GM12892 (cell line): Measurements from ENCODE around the gene CORO2B.

Source experiments
- DNase-seq: peaks from one replicate; pipeline ENCODE4 v3.0.0; 2011; ENCODE audit not compliant: insufficient read length
- FAIRE-seq: peaks from 2 replicates; lab custom pipeline; 2011; peaks lifted over from hg19 to GRCh38; lab: Jason Lieb, UNC
- POLR2A ChIP-seq: IDR thresholded peaks from 2 replicates; pipeline ENCODE4 v1.6.1; 2011; ENCODE audit warnings: low read depth, low read length, control low read depth
- POLR2AphosphoS5 ChIP-seq: IDR thresholded peaks from 2 replicates; pipeline ENCODE4 v1.6.1; 2011; ENCODE audit warnings: low read depth, low read length, control low read depth
- TAF1 ChIP-seq: IDR thresholded peaks from 2 replicates; pipeline ENCODE4 v1.6.1; 2011; ENCODE audit warnings: low read depth, mild to moderate bottlenecking, control low read depth, low read length, borderline replicate concordance

CORO2B gene

DNA sequence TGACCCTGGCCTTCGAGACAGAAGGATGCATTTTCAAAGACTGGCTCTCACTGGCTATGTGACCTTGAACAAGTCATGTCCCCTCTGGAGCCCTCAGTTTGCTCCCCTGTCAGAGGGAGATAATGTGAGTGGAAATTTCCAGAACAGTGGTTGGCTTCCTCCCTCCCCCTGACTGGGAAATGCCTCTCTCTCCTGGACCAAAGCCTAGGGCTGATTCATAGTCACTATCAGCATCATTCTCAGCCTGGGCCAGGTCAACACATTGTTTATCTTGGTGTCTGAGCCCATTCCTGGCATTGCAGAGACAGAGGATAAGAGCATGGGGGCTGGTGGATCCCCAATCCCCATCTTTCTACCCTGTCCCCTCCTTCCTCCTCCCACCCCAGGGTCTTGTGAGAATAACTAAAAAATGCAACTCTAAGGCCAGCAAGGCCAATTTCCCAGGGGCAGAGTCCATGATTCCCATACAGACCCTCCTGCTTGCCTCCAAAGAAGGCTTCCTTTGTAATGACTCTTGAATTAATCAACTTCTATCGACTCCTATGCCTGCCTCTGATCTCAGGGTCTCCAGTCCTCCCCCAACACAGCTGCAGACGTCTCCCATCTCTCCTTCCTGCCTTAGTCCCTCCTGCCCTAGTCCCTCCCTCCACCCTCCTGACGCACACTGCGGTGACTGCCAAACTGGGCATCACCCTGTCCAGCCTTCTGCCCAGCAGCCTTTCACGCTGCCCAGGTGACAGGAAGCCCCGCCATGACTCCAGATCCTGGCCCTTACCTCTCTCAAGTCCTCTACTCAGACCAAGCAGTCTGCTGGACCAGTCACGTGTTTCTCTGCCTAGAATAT lies 35.4 kb upstream of the CORO2B start:
- FAIRE-seq (no peak), DNase-seq (no peak)

DNA sequence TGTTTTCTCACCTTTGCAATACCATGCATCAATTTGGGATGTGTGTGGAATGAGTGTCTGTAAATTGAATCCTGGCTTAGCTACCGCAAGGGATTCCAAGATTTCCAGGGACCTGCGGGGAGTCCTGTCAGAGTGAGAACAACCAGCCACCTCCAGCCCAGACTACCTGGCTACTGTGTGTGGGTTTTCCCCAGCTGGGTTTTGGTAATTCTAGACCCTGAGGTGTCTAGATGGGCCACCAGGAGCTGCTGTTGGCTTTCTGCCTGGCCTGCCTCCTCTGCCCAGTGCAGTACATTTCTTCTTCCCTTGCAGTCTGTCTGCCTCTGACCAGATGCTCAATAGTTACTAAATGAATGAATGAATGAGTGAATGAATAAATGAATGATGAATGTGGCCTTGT lies 32.5 kb upstream of the CORO2B start:
- TF ChIP-seq POLR2AphosphoS5 (no peak), POLR2A (no peak), TAF1 (no peak)
- no peak for DNase-seq
- FAIRE-seq: no peak

More for the DNA sequence above, 35.4 kb upstream of the CORO2B start:
- TF ChIP-seq POLR2AphosphoS5 (no peak), TAF1 (no peak), POLR2A (no peak)

DNA sequence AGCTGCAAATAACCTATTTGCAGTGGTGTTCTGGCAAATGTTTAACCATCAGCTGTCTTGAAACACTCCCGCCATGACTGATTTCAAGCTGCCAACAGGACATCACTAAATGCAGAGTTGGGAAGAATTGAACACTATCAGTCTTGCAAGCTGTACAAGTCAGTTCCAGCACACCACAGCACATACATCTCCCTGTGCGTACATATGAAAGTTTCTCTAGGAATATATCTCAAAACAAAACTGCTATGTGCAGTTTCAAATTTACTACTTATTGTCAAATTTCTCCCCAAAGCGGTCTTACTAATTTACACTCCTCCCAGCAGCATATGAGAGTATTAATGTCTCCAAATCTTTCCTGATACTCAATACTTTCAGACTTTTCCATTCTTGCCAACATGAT lies 30.4 kb upstream of the CORO2B start:
- DNase-seq (no peak), FAIRE-seq (peak; percentile 70)
- no peak for TF ChIP-seq TAF1
- TF ChIP-seq POLR2A: no peak
- no peak for TF ChIP-seq POLR2AphosphoS5

DNA sequence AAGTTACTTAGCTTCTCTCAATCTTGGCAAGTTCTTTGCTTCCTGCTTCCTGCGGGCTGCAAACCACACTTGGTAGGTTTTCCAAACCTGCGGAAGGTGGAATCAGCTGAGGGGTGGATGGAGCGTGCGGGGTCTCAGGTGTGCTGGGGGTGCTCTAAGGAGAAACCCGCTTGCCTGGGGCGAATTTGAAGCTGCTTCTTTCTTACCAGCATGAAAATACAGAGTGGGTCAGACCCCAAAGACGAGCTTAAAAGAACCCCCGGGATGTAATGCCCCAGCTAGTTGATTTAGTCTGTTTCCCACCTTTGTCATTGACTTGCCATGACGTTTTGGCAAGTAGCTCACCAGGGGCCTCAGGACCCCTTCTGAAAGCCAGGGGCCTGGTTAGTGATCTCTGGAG lies 28.8 kb upstream of the CORO2B start:
- no peak for FAIRE-seq
- no peak for TF ChIP-seq TAF1
- TF ChIP-seq POLR2A: no peak
- no peak for TF ChIP-seq POLR2AphosphoS5
- DNase-seq: no peak

DNA sequence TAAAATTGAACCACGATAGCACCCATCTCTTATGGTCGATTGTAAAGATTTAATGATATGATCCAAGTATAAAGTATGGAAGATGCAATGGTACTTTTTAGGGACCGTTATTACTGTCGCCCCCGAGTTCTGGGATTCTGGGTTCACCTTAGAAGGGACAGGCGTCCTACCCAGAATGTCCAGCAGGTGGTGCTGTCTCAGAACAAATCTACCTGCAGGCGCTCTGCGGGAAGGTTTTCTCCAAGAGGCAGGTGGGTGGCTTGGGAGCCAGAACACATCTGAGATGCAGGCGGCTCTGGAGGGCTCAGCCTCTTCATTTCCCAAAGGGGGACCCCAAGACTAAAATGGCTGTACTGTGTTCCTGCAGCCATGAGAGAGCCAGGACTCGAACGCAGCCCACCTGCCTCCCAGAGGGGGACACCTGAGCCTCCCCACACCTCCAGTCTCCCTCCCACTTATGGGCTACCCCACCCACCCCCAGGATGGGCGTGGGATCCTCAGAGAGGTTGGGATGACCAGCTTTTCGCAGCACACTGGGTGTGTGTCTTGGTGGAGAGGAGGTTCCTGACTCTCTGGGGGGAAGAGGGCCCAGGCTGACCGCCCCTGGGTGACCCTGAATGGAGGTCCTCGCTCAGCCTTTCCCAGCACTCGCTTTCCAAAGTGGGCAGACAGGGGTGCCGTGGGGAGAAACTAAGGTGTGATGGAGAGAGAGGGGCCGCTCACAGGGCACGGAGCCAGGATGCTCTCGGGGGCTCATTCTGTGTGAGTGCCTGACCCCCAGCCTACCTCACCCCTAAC lies 28.1 kb upstream of the CORO2B start:
- FAIRE-seq (peak; percentile 73), DNase-seq (peak; percentile 49)
- TF ChIP-seq POLR2AphosphoS5: no peak
- TF ChIP-seq TAF1: no peak
- TF ChIP-seq POLR2A: no peak

DNA sequence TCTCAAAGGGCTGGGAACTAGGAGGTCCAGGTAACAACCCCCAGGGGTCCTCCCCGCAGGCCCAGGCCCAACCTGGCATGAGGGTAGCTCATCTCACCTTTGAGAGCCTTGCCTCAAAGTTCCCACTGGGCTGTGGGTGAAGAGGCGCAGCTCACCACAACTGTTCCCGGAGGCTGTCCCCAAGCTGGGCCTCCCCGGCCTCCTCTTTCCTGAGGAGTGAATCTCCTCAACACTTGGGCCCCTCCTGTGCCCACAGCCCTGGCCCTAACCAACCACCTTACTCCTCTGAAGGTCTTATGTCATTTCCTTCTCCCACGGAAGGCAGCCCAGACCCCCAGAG lies 27.5 kb upstream of the CORO2B start:
- no peak for FAIRE-seq
- DNase-seq: no peak
- TF ChIP-seq POLR2A (no peak), TAF1 (no peak), POLR2AphosphoS5 (no peak)

DNA sequence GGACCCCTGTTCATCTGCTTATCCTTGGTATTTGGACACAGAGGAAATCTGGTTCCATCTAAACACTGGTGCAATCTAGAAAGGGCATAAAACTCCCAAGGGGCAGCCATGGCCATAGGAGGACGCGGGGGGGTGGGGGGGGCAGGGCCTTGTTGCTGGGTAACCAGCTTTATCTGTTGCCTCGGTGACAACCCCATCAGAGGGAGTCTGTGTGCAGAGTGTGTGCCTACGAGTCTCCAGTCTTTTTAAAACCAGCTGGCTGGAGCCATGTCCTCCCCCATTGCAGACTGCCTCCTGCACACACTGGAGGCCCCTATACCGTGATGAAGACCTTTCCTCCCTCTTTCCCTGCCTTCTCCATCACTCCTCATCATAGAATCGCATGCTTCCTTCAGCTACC lies 26.4 kb upstream of the CORO2B start:
- DNase-seq: no peak
- TF ChIP-seq TAF1 (no peak), POLR2AphosphoS5 (no peak), POLR2A (no peak)
- no peak for FAIRE-seq

DNA sequence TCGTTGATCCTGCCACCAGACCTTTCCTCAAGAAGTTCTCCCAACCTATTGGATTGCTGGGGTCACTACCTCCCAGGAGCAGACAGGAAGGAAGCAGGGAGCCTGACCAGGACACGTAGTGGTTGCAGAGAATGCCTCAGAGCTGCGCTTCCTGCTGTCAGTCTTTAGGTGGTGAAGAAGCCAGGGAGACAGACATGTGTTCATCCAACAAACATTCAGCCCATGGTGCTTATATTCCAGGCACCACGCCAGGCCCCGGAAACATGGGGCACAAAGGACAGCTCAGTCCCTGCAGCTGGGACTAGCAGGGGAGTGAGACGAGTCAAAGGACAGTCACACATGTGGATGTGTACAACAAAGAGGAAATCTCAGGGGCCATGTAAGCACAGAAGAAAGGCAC lies 26.0 kb upstream of the CORO2B start:
- FAIRE-seq (no peak), DNase-seq (no peak)
- TF ChIP-seq POLR2AphosphoS5 (no peak), POLR2A (no peak), TAF1 (no peak)

DNA sequence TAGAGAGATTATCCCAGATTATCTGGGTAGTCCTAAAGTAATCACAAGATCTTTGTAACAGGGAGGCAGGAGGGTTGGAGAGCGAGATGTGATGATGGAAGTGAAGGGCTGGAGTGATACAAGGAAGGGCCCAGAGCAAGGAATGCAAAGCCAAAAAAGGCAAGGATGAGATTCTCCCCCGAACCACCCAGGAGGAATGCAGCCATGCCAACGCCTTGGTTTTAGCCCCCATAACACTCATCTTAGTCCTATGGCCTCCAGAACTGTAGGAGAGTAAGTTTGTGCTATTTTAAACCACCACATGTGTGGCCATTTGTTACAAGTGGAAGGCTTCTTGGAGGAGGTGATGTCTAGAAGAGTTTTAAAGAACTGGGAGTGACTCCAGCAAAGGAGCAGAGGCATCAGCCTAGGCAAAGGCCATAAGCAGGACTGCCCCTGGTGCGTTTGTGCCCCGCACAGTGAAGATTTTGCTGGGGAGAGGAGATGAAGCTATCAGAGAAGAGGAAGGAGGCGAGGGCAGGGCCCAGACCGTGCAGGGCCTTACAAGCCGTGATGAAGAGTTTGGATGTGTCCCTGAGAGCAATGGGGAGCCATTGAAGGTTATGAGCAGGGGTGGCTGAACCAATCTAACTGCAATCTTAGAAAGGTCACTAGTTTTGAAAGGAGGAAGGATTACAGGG lies 25.3 kb upstream of the CORO2B start:
- FAIRE-seq (no peak), DNase-seq (no peak)
- TF ChIP-seq TAF1 (no peak), POLR2AphosphoS5 (no peak), POLR2A (no peak)

DNA sequence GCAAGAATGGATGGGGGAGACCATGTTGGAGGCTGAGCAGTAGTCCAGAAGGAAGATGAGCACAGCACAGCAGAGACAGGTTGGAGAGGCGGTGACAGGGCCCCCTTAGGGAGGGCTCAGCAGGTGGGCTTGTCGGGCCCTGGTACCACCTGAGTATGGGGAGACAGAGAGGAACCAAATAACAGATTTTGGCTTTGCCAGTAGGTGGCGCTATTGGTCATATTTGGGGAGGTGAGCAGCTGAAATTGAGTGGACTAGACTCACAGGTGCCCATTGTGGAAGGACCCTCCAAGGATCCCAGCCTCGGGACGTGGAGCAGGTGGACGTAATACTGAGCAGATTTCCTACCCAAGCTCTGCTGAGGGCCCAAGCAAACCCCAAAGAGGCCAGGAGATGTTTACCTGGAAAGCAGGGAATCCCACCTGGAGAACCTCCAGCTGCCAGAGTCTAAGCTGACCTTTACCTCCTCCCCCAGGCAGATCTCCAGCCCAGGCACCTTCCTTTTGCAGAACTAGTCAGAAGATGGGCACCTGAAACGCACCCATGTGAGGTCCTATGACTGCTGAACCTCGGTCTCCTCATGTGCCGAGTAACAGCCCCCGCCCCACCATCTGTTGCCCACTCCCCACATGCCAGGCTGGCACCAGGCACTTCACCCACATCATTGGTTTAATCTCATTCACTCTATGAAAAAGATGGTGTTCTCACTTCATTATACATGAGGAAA lies 24.6 kb upstream of the CORO2B start:
- DNase-seq (no peak), FAIRE-seq (no peak)
- TF ChIP-seq TAF1 (no peak), POLR2AphosphoS5 (no peak)
